ENCODE results near the gene ATG3.
A peak's percentile ranks its signal among the peaks of the same experiment; 100 is the strongest.
"Not testable (repeated sequence)": the region's sequence is repeated elsewhere in the genome, so short reads cannot be mapped to it uniquely, and the experiment has no call there.

ATG3 gene

DNA sequence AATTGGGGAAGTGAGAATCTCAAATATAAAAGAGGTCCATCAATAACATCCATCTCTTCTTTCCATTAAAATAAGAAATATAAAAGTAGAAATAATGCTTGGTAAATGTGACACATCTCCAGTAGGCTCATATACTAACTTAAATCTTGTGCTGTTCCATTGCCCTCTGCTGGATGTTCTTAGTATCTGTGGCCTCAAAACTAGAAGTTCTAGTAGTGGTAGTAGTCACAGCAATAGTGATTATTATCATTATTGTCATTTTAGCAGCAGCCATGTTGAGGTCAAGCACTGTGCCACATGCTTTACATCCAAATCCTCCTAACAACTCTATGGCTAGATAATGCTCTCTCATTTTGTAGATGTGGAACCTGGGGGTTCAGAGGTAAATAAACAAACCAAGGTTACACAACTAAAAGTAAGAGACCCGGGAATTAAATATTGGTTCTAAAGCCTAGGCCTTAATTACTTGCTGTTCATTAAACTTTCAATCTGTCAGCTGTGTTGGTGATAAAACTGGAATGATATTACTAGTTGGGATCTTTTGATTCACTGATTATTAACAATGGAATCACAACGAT, 42.2 kb downstream of the ATG3 start:
- TF ChIP-seq, protein P1, sequence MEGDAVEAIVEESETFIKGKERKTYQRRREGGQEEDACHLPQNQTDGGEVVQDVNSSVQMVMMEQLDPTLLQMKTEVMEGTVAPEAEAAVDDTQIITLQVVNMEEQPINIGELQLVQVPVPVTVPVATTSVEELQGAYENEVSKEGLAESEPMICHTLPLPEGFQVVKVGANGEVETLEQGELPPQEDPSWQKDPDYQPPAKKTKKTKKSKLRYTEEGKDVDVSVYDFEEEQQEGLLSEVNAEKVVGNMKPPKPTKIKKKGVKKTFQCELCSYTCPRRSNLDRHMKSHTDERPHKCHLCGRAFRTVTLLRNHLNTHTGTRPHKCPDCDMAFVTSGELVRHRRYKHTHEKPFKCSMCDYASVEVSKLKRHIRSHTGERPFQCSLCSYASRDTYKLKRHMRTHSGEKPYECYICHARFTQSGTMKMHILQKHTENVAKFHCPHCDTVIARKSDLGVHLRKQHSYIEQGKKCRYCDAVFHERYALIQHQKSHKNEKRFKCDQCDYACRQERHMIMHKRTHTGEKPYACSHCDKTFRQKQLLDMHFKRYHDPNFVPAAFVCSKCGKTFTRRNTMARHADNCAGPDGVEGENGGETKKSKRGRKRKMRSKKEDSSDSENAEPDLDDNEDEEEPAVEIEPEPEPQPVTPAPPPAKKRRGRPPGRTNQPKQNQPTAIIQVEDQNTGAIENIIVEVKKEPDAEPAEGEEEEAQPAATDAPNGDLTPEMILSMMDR (IDR thresholded peaks at IDR 0.05; ENCODE audit: low read depth, low read length) = peak; percentile 65
- peak; percentile 89 to 90 for DNase-seq (ENCODE audit: low read depth in 2 of 2)
- no peak overlapping the region for H3K4me3 ChIP-seq (replicated peaks in 1 of 2; ENCODE audit: low read depth in 2 of 2, low read length in 2 of 2)

DNA sequence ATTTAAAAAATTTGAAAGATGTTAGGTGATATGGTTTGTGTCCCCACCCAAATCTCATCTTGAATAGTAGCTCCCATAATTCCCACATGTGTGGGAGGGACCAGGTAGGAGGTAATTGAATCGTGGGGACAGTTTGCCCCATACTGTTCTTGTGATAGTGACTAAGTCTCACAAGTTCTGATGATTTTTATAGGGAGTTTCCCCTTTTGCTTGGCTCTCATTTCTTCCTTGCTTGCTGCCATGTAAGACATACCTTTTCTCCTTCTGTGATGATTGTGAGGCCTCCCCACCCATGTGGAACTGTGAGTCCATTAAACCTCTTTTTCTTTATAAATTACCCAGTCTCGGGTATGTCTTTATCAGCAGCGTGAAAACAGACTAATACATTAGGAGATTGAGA, 42.8 kb downstream of the ATG3 start:
- DNase-seq (ENCODE audit: low read depth in 2 of 2) = peak; percentile 18 to 51
- H3K4me3 ChIP-seq (replicated peaks in 1 of 2; ENCODE audit: low read depth in 2 of 2, low read length in 2 of 2) = not testable (repeated sequence)

DNA sequence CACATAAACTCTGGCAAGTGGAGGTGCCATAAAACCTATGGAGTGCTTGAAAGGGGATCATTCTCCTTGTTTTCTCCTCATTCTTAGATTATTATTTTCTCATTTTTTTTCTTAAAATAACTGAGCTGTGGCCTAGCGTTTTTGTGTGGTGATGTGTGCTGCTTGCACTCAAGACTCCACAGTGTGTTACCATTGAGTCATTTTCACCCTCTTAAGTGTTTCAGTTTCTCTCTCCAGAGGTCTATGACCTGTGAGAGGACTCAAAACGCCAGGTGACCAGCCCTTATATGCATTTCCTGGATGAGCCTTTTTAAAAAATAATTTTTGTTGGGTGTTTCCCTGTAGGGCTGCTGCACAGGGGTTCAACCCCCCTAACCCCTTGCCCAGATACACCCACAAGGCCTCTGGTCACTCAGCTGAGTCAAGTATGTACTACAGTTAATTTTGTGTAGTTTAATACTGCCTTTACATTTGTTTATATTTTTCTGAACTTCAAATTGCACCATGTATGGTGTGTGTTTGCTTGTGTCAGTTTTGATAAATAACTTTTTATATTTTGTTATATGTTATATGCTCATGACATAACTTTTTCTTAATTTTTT, 47.1 kb downstream of the ATG3 start:
- DNase-seq (ENCODE audit: low read depth in 2 of 2) = peak in 1 of 2 donors; percentile 49
- no peak overlapping the region for H3K4me3 ChIP-seq (replicated peaks in 1 of 2; ENCODE audit: low read depth in 2 of 2, low read length in 2 of 2)
- TF ChIP-seq, protein P1 (IDR thresholded peaks at IDR 0.05; ENCODE audit: low read depth, low read length) = no peak

DNA sequence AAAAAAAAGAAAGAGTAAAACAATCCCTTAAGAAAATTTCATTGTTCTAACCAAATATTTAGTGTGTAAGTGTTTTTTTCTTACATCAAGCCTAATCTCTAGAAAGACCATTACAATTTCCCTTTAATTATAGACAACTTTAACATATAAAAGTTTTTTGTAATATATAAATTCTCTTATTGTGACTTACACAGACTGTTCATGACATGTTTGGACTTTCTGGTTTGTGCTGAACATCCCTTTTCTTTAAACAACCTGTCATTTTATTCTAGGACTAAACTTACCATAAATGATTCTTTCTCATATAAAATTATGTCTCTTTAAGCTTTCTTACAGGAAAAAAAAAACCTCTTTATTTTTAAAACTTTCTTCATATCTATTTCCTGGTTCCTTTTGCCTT, 49.4 kb downstream of the ATG3 start:
- no peak overlapping the region for H3K4me3 ChIP-seq (replicated peaks in 1 of 2; ENCODE audit: low read depth in 2 of 2, low read length in 2 of 2)
- TF ChIP-seq, protein P1 (IDR thresholded peaks at IDR 0.05; ENCODE audit: low read depth, low read length) = no peak
- DNase-seq (ENCODE audit: low read depth in 2 of 2) = no peak

DNA sequence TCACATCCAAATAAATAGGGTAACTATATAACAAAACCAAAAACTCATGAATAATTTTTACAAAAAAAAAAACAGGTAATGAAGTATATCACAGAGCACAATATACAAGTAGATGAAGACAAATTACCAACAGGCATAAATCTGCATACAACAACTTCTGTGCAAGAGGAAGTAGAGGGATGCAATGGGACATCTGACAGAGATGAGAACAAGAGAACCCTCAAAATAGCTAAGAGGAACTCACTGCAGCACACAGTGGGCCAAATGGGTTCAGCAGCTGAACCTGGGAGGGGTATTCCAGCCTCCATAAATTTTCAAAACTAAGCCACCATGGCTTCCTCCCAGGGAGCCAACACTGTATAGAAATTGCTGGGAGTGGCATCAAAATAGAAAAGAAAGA, 52.9 kb downstream of the ATG3 start:
- TF ChIP-seq, protein P1 (IDR thresholded peaks at IDR 0.05; ENCODE audit: low read depth, low read length) = no peak
- no peak overlapping the region for H3K4me3 ChIP-seq (replicated peaks in 1 of 2; ENCODE audit: low read depth in 2 of 2, low read length in 2 of 2)
- no peak for DNase-seq (ENCODE audit: low read depth in 2 of 2)

DNA sequence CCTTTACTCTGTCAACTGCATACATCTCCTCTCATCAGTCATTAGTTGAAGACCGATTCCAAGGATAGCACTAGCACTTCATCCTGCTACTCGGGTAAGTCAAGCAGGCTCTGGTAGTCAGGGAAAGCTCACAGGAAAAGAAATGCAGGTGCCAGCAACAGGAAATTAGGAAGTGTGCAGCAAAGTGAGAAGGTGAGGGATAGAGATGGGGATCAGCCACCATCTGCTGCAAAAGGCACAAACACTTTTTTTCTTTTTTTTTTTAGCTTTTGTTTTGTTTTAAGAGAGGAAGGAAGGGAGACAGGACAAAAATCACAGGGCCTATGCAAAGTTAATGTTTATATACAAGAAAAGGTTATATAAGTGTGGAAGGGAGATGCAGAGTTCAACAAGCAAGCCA, 53.5 kb downstream of the ATG3 start:
- no peak overlapping the region for H3K4me3 ChIP-seq (replicated peaks in 1 of 2; ENCODE audit: low read depth in 2 of 2, low read length in 2 of 2)
- TF ChIP-seq, protein P1 (IDR thresholded peaks at IDR 0.05; ENCODE audit: low read depth, low read length) = no peak
- DNase-seq (ENCODE audit: low read depth in 2 of 2) = no peak

DNA sequence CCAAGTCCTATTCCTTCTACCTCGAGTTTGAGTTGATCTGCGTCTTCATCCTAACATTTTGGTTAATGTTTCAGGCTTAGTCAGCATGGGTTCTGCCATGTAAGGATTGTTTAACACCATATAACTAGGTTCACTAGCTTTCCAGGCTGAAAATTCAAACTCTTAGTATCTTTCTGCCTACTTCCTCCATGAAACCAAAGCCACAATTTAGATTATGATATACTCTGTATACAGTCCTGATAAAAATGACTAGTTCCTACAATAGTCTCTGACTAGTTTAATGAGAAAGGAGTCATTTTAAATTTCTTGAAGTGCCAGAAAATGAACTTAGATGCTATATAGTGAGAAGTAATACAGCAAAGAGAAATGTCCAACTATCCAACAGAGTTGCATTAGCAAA, 55.9 kb downstream of the ATG3 start:
- no peak overlapping the region for H3K4me3 ChIP-seq (replicated peaks in 1 of 2; ENCODE audit: low read depth in 2 of 2, low read length in 2 of 2)
- no peak for DNase-seq (ENCODE audit: low read depth in 2 of 2)
- TF ChIP-seq, protein P1 (IDR thresholded peaks at IDR 0.05; ENCODE audit: low read depth, low read length) = no peak
